Activated naive CD8-positive, alpha-beta T cell treated with anti-CD3 and anti-CD28 coated beads, Interleukin-2, amount 50 U/mL, for 24 hours (primary cell): Measurements from ENCODE around the gene LYPD4.
"Not testable (repeated sequence)": the region's sequence is repeated elsewhere in the genome, so short reads cannot be mapped to it uniquely, and the experiment has no call there.

ENCODE experiments used
- ATAC-seq: fragments of 150-1000 bp; cut with Tn5 transposase; one replicate; pipeline ENCODE4 v1.10.0; 2021
- DNase-seq: peaks from one replicate; pipeline ENCODE4 v3.0.0; 2021
- H3K27ac Mint-ChIP-seq: one replicate; pipeline ENCODE4 v1.8.0; 2021; ENCODE audit warnings: mild to moderate bottlenecking, mixed read lengths
- H3K27me3 Mint-ChIP-seq: one replicate; pipeline ENCODE4 v1.8.0; 2021; ENCODE audit warnings: mixed read lengths
- H3K36me3 Mint-ChIP-seq: one replicate; pipeline ENCODE4 v1.8.0; 2021; ENCODE audit warnings: low read depth, mixed read lengths
- H3K4me1 Mint-ChIP-seq: one replicate; pipeline ENCODE4 v1.8.0; 2021; ENCODE audit warnings: mixed read lengths
- H3K4me3 Mint-ChIP-seq: one replicate; pipeline ENCODE4 v1.8.0; 2021; ENCODE audit warnings: mild to moderate bottlenecking, moderate library complexity, mixed read lengths
- H3K9me3 Mint-ChIP-seq: one replicate; pipeline ENCODE4 v1.8.0; 2021; ENCODE audit warnings: mixed read lengths

The LYPD4 gene

DNA sequence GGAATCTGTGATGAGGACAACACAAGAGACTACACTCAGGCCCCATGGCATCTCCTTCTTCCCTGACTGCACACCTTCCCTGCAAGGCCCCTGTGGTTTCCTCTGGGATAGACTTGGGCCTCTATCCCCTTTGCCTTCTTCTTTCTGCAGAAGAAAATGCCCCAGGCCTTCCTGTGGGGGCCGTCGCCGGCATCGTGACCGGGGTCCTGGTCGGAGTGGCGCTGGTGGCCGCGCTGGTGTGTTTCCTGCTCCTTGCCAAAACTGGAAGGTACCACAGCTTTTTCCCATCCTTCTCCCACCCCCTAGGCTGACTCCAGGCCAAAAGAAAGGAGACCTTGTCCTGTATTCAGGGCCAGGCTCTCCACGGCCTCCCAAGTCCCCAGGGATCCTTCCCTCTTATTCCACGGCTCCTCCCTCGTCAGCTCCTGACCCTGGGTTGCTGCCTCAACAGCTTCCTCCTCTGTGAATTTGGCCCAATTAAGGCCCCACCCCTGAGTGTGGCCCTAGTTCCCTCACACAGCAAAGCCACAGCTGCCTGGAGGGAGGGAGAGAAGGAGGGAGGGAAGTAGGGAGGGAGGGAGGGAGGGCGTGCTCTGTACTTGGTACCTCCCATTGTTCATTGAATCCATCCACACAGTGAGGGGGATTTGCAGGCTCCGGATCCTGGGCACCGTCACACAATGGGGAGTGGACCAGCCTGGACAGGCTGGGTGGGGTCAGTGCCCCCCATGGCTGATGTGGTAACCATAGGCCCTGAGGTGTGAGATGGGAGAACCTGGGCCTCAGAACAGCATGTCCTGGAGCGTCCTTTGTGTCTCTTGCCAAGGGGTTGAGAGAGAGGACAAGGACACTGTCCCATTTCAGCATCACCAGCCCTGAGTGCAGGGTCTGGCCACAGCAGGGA is 35.6 kb downstream of the LYPD4 start:
- H3K27ac Mint-ChIP-seq, result no peak overlapping the region
- no peak overlapping the region for H3K4me3 Mint-ChIP-seq
- no peaks in the 10 kb centered on the region for H3K36me3 Mint-ChIP-seq
- H3K9me3 Mint-ChIP-seq, result no peaks in the 10 kb centered on the region
- H3K27me3 Mint-ChIP-seq, result peaks cover 3% of the 10 kb centered on the region
- no peaks in the 10 kb centered on the region for H3K4me1 Mint-ChIP-seq
- no peak for DNase-seq
- no peak for ATAC-seq

DNA sequence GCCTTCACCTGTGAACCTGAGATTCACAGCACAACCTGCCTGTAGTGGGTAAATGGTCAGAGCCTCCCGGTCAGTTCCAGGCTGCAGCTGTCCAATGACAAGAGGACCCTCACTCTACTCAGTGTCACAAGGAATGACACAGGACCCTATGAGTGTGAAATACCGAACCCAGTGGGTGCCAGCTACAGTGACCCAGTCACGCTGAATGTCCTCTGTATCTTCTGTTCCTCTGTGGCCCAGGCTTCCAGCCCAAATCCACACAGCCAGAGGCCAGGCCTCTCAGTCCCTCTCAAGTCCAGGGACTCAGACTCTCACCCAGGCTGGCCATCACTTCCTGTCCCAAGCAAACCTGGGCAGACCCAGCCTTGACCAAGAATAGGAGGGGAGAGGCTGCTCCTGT is 37.3 kb downstream of the LYPD4 start:
- Mint-ChIP-seq H3K36me3 (no peaks in the 10 kb centered on the region), H3K4me1 (peaks cover 5% of the 10 kb centered on the region)
- no peak for ATAC-seq

GRCh38 chr19:41804336-41804735 is 40.1 kb downstream of the LYPD4 start:
- peaks cover 4% of the 10 kb centered on the region for H3K27me3 Mint-ChIP-seq
- no peaks in the 10 kb centered on the region for H3K9me3 Mint-ChIP-seq
- H3K36me3 Mint-ChIP-seq, result no peaks in the 10 kb centered on the region
- no peak overlapping the region for H3K27ac Mint-ChIP-seq
- no peak for ATAC-seq
- H3K4me1 Mint-ChIP-seq, result peaks cover 13% of the 10 kb centered on the region
- H3K4me3 Mint-ChIP-seq, result no peak overlapping the region
- DNase-seq, result no peak

More for the DNA sequence above, 37.3 kb downstream of the LYPD4 start:
- no peak for DNase-seq
- Mint-ChIP-seq H3K27ac (no peak overlapping the region), H3K4me3 (no peak overlapping the region), H3K27me3 (peaks cover 4% of the 10 kb centered on the region), H3K9me3 (no peaks in the 10 kb centered on the region)

GRCh38 chr19:41802770-41803169 is 41.7 kb downstream of the LYPD4 start:
- Mint-ChIP-seq H3K27me3 (peaks cover 1% of the 10 kb centered on the region), H3K4me3 (no peak overlapping the region), H3K4me1 (peaks cover 13% of the 10 kb centered on the region), H3K36me3 (no peaks in the 10 kb centered on the region), H3K9me3 (no peaks in the 10 kb centered on the region), H3K27ac (no peak overlapping the region)
- ATAC-seq, result no peak
- DNase-seq, result no peak

GRCh38 chr19:41801792-41802211 is 42.7 kb downstream of the LYPD4 start:
- Mint-ChIP-seq H3K4me3 (no peak overlapping the region), H3K4me1 (peaks cover 13% of the 10 kb centered on the region), H3K27ac (no peak overlapping the region), H3K9me3 (no peaks in the 10 kb centered on the region), H3K36me3 (no peaks in the 10 kb centered on the region), H3K27me3 (peaks cover 1% of the 10 kb centered on the region)
- ATAC-seq, result peak; percentile 40
- DNase-seq, result no peak

DNA sequence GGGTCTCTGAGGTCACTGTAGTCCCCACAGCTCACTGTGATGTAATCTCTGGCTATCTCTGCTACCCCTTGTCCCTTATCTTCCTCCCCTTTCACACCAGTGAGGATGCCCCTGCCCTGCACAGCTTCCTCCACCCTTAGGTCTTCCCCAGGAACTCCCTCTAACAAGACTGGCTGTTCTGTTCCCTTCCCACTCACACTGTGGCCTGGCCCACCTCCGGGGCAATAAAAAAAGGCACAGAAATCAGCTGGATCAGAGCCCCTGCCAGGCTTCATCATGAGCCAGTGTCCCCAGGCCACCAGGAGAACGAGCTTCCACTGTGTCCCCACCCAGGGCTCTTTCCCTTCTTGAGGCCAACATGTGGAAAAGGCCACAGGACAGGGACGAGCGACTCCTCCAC is 43.5 kb downstream of the LYPD4 start:
- Mint-ChIP-seq H3K4me1 (peaks cover 13% of the 10 kb centered on the region), H3K27me3 (peaks cover 4% of the 10 kb centered on the region), H3K36me3 (no peaks in the 10 kb centered on the region), H3K4me3 (no peak overlapping the region), H3K27ac (no peak overlapping the region), H3K9me3 (no peaks in the 10 kb centered on the region)
- DNase-seq (no peak), ATAC-seq (no peak)

- H3K4me3 Mint-ChIP-seq, result no peak overlapping the region
- no peak for ATAC-seq
- H3K4me1 Mint-ChIP-seq, result peaks cover 13% of the 10 kb centered on the region
- H3K27ac Mint-ChIP-seq, result peak overlapping the region; percentile 21
- H3K9me3 Mint-ChIP-seq, result no peaks in the 10 kb centered on the region
- H3K36me3 Mint-ChIP-seq, result no peaks in the 10 kb centered on the region
- no peak for DNase-seq
- peaks cover 10% of the 10 kb centered on the region for H3K27me3 Mint-ChIP-seq
These were observed 45.0 kb downstream of the LYPD4 start for GRCh38 chr19:41799444-41800000.

DNA sequence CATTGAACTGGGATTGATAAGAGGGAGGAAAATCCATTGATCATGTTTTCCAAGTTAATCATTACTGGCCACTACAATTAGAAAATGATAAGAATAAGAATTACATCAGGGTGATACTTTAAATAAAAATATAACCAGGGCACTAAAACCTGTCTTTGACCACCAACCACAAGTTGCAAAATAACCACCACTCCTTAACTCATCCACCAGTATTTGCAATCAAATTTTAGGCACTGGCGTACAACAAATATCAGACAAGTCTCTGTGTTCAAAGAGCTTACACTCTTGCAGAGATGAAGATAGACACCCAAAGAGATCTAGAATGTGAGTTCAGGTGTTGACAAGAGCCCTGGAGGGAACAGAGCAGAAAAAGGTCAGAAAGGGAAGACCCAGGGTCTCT is 47.6 kb downstream of the LYPD4 start:
- H3K27ac Mint-ChIP-seq, result no peak overlapping the region
- DNase-seq (no peak), ATAC-seq (no peak)
- peaks cover 5% of the 10 kb centered on the region for H3K4me1 Mint-ChIP-seq
- no peaks in the 10 kb centered on the region for H3K9me3 Mint-ChIP-seq
- H3K27me3 Mint-ChIP-seq, result peaks cover 29% of the 10 kb centered on the region
- H3K36me3 Mint-ChIP-seq, result no peaks in the 10 kb centered on the region
- H3K4me3 Mint-ChIP-seq, result no peak overlapping the region

DNA sequence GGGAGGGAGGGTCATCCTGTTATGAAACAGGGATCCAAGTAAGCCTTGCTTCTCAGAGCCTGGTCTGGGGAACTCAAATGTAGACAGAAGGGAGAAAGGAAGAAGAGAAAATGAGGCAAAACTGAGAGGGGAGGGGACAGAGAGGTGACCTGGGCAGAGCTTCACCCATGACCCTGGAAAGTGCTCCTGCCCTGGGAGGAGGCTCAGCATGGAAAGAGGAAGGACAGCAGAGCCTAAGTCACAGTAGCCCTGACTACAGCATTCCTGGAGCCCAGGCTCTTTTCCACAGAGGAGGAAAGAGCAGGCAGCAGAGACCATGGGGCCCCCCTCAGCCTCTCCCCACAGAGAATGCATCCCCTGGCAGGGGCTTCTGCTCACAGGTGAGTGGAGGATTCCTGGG is 48.1 kb downstream of the LYPD4 start, which contains the start of gene CEACAM3:
Gene CEACAM3, plus strand, starts transcription at position 226 of the 400 bp plus-strand sequence. Its CDS starts 91 bp downstream, at position 317.
- Mint-ChIP-seq H3K4me1 (no peaks in the 10 kb centered on the region), H3K27me3 (peaks cover 31% of the 10 kb centered on the region), H3K9me3 (no peaks in the 10 kb centered on the region), H3K36me3 (no peaks in the 10 kb centered on the region), H3K27ac (no peak within 1 kb of the TSS), H3K4me3 (no peak within 1 kb of the TSS)
- ATAC-seq (no peak), DNase-seq (no peak)

GRCh38 chr19:41795031-41795461 is 49.4 kb downstream of the LYPD4 start:
- Mint-ChIP-seq H3K4me3 (no peak overlapping the region), H3K9me3 (no peaks in the 10 kb centered on the region), H3K4me1 (no peaks in the 10 kb centered on the region), H3K27ac (no peak overlapping the region), H3K27me3 (peaks cover 32% of the 10 kb centered on the region), H3K36me3 (no peaks in the 10 kb centered on the region)
- peak; percentile 67 for DNase-seq
- ATAC-seq, result peak; percentile 86

DNA sequence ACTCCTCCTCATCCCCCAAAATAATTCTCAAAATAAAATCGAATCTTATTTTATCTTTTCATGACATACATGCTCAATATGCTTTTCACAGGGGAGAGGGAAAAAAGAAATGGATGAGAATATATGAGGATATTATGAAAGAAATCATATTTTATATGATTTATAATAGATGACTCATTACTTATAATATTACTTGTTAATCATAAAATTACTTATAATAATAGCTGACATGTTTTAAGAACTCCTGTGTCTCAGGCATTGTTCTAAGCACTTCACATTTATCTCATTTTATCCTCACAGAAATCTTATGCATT is 51.1 kb downstream of the LYPD4 start:
- Mint-ChIP-seq H3K4me3 (no peak overlapping the region), H3K27me3 (peaks cover 40% of the 10 kb centered on the region), H3K36me3 (no peaks in the 10 kb centered on the region), H3K27ac (no peak overlapping the region), H3K9me3 (no peaks in the 10 kb centered on the region), H3K4me1 (no peaks in the 10 kb centered on the region)
- ATAC-seq, result no peak
- no peak for DNase-seq

DNA sequence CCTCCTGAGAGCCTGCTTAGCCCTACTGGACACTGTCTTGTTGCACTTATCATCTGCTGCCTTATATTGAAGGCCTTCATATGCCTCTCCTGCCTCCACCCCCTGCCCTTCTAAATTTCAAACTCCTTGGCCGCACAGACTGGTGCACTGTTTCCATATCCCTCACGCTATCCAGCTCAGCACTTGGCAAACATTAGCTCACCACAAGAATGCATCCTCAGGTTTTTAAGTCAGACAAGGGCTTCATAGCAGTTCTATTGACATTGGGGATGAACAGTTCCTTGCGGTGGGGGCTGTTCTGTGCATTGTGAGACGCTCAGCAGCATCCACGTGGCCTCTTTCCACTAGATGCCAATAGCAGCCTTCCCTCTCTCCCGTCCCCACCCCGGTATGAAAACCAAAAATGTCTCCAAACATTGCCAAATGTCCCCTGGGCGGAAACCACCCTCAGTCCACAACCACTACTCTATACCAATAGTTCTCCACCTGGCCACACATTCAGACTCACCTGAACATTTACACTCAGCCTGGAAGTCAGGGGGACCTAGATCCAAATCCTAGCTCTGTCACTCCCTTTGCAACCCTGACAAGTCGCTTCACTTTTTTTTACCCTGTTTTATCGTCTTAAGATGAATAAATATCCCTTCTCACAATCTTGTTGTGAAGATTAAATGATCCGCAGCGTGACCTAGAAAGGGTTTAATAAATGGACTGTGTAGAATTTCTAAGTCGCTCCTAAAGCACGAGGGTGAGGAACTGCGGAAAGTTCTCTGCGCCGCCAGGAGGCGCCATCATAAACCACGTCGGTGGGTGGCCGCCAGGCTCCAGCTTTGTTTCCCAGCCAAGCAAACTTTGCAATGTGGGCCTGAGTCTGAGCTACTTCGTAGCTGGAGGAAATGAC is 51.7 kb downstream of the LYPD4 start:
- Mint-ChIP-seq H3K9me3 (no peaks in the 10 kb centered on the region), H3K4me3 (no peak overlapping the region), H3K36me3 (no peaks in the 10 kb centered on the region), H3K27me3 (peaks cover 42% of the 10 kb centered on the region), H3K27ac (no peak overlapping the region), H3K4me1 (no peaks in the 10 kb centered on the region)
- no peak for ATAC-seq
- peak; percentile 64 for DNase-seq

GRCh38 chr19:41789053-41789452 is 55.4 kb downstream of the LYPD4 start:
- H3K4me3 Mint-ChIP-seq, H3K36me3 Mint-ChIP-seq, DNase-seq, H3K27ac Mint-ChIP-seq, ATAC-seq, H3K9me3 Mint-ChIP-seq: not testable (repeated sequence)
- peaks cover 17% of the 10 kb centered on the region for H3K4me1 Mint-ChIP-seq
- H3K27me3 Mint-ChIP-seq, result peaks cover 63% of the 10 kb centered on the region

DNA sequence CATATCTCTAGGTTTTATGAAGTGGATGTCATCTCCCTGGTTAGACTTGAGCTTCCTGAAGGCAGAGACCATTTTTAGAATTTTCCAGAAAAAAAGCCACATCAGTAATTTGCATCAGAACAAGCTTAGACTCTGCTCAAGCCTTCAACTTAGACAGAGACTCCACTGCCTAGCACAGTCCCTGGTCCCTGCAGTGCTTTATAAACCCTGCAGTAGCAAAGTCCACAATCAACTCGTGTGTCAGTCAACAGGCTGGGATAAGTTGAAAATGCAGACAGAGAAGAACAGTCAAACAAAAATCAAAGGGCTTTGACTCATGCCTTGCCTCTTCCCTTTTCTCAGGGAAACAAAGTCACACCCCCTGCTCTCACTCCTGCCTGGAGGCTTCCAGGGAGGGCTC is 56.0 kb downstream of the LYPD4 start:
- Mint-ChIP-seq H3K4me1 (peaks cover 17% of the 10 kb centered on the region), H3K27me3 (peaks cover 63% of the 10 kb centered on the region)
- not testable (repeated sequence) for H3K4me3 Mint-ChIP-seq, ATAC-seq, H3K36me3 Mint-ChIP-seq, H3K9me3 Mint-ChIP-seq, H3K27ac Mint-ChIP-seq, DNase-seq
